SK-N-MC (cell line): ENCODE measurements around the gene GDA.

Source experiments
- DNase-seq: peaks from one replicate; pipeline ENCODE4 v3.0.0-alpha.2; 2011; ENCODE audit warnings: low read depth, low spot score
- H3K27ac ChIP-seq: fragments of 200-600 bp; sonication (generic); 2 replicates; pipeline ENCODE4 v1.5.1; 2016; ENCODE audit warnings: mixed run types
- H3K36me3 ChIP-seq: fragments of 200-600 bp; sonication (generic); 2 replicates; pipeline ENCODE4 v1.6.1; 2017; ENCODE audit warnings: antibody characterized with exemption, low read length, mixed read lengths; ENCODE audit not compliant: insufficient read depth
- H3K4me3 ChIP-seq: fragments of 200-600 bp; sonication (generic); 2 replicates; pipeline ENCODE4 v1.5.1; 2016
- H3K9ac ChIP-seq: fragments of 200-600 bp; sonication (generic); 2 replicates; pipeline ENCODE4 v1.8.0; 2017; ENCODE audit warnings: mixed run types, mixed read lengths; ENCODE audit not compliant: insufficient read length
- H3K9me3 ChIP-seq: fragments of 200-600 bp; sonication (generic); 2 replicates; pipeline ENCODE4 v1.6.1; 2017; ENCODE audit warnings: low read depth, mild to moderate bottlenecking, antibody characterized with exemption, low read length, moderate library complexity, mixed read lengths
- EZH2 ChIP-seq: fragments of 200-600 bp; sonication (generic); IDR thresholded peaks from one replicate; pipeline ENCODE4 v1.6.1; 2017; ENCODE audit warnings: antibody characterized with exemption
- FOXP2 ChIP-seq: optimal IDR thresholded peaks from 2 replicates; pipeline ENCODE3; 2011; ENCODE audit warnings: mild to moderate bottlenecking, moderate library complexity; ENCODE audit not compliant: insufficient read depth; ENCODE audit errors: extremely low read length, control extremely low read depth
- POLR2AphosphoS5 ChIP-seq: IDR thresholded peaks from 2 replicates; pipeline ENCODE4 v1.6.1; 2012; ENCODE audit warnings: mild to moderate bottlenecking, low read depth, low read length, borderline replicate concordance

Gene GDA

DNA sequence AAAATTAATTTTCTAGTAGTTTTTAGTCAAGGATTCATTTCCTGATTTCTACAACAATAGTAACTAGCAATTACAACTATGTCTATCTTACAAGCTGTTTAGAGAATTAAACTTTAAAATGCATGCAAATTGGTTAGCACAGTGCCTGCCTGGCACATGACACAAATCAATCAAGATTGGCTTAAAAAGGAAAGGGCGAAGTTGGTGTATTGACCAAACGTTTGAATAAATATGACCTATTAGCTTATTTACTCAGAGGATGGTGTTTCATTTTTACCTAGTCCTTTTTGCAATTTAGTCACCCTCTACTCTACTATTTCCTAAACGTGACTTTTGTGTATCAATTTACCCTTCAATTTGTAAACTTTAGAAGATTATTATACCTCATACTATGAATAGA is 83.5 kb downstream of the GDA start:
- DNase-seq: no peak
- Histone ChIP-seq H3K9me3 (no peaks in the 10 kb centered on the region), H3K4me3 (no peak overlapping the region), H3K27ac (no peak overlapping the region), H3K9ac (no peak overlapping the region), H3K36me3 (no peaks in the 10 kb centered on the region)
- no peak for TF ChIP-seq POLR2AphosphoS5
- no peak for TF ChIP-seq FOXP2
- no peak for TF ChIP-seq EZH2

DNA sequence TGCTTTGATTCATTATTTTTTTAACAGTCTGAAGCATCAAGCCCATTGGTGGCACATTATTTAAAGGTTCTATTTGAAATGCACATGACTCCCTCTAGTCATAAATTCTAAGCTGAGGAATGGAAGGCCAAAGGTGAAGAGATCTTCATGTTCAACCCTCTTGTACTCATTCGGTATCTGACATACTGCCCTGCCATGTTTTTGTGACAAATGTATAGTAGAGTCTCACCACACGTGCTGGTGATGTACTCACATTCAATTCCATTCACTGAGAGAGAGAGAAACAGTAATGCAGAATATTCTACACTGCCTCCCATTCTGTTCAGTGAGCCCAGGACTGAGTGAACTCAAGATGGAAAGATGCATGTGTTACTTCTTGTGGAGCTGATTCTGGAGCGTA is 98.3 kb downstream of the GDA start:
- DNase-seq: no peak
- TF ChIP-seq EZH2 (no peak), POLR2AphosphoS5 (no peak), FOXP2 (no peak)
- Histone ChIP-seq H3K9ac (no peak overlapping the region), H3K27ac (no peak overlapping the region), H3K36me3 (no peaks in the 10 kb centered on the region), H3K4me3 (no peak overlapping the region), H3K9me3 (no peaks in the 10 kb centered on the region)

DNA sequence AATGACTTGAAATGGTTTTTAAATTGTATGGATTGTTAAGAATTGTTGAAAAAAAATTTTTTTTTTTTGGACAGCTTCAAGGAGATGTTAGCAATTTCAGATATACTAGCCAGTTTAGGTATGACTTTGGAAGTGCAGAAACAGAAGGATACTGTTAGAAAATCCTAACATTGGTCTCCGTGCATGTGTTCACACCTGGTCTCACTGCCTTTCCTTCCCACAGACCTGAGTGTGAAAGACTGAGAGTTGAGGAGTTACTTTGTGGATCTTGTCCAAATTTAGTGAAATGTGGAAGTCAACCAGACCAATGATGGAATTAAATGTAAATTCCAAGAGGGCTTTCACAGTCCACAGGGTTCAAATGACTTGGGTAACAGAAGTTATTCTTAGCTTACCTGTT is 102.3 kb downstream of the GDA start:
- DNase-seq: no peak
- TF ChIP-seq EZH2: no peak
- TF ChIP-seq POLR2AphosphoS5: no peak
- TF ChIP-seq FOXP2: no peak
- no peaks in the 10 kb centered on the region for H3K36me3 ChIP-seq
- no peak overlapping the region for H3K27ac ChIP-seq
- no peak overlapping the region for H3K9ac ChIP-seq
- no peak overlapping the region for H3K4me3 ChIP-seq
- H3K9me3 ChIP-seq: no peaks in the 10 kb centered on the region

DNA sequence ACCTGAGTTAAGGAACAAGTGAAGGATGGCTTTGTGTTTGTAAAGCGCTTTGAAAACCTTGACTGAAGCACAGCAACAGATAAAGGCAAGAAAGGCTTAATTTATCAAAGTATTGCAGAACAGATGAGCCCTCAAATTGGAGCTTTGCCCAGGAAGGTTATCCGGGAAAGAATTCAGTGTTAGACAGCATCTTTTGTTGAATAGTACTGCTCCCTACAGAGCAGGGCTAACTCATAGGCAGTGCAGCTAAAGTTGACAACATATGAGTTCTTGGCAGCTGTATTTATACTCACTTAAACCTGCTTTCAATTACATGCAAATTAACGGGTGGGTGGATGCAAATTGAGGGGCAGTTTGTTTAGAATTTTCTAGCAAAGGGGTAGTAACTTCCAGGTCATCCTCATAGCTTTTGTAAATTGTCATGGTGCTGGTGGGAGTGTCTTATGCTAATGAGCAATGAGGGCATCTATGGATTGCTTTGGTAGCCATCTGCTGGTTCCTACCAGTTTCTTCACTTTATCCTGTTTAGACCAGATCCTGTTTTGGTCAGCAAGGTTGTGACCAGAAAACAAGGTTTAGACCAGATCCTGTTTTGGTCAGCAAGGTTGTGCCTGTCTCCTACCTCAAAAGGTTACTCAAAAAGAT is 105.8 kb downstream of the GDA start:
- H3K4me3 ChIP-seq: no peak overlapping the region
- no peak overlapping the region for H3K27ac ChIP-seq
- no peak overlapping the region for H3K9ac ChIP-seq
- TF ChIP-seq POLR2AphosphoS5 (no peak), FOXP2 (no peak), EZH2 (no peak)
- no peak for DNase-seq
- H3K9me3 ChIP-seq: no peaks in the 10 kb centered on the region
- H3K36me3 ChIP-seq: no peaks in the 10 kb centered on the region

DNA sequence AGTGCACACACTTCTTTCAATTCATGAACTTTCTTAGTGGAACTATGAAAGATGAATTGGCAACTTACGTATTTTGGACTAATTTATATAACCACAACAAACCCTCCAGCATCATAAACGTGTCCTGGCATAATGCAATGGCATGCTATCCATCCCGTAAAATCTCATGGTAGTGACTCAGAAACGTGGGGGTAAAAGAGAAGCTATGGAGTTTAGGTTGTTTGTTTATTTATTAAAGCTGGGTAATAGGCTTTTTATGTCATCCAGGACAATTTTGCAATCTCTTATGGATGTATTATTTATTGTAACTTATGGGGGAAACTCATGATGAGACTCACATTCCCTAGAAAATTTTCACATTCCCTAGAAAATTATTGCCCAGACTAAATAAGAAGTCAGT is 106.3 kb downstream of the GDA start:
- no peak overlapping the region for H3K4me3 ChIP-seq
- no peaks in the 10 kb centered on the region for H3K36me3 ChIP-seq
- DNase-seq: no peak
- H3K9ac ChIP-seq: no peak overlapping the region
- TF ChIP-seq EZH2 (no peak), FOXP2 (no peak), POLR2AphosphoS5 (no peak)
- no peak overlapping the region for H3K27ac ChIP-seq
- no peaks in the 10 kb centered on the region for H3K9me3 ChIP-seq

DNA sequence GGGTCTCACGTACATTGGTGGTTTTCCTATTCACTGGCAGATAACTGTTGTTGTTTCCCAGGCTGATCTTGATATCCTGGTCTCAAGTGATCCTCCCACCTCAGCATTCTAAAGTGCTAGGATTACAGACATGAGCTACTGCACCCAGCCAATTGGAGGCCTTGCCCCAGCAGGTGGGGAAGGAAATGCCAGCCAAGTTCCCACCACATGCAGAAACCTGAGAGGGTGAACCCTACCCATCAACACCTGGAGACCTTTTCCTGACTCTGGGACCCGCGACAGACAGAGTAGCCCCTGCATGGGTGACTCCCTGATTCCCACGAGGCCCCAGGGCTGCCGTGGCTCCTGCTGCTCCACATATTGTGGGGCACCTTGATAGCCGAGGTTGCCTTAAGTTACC is 107.7 kb downstream of the GDA start:
- Histone ChIP-seq H3K27ac (no peak overlapping the region), H3K4me3 (no peak overlapping the region), H3K36me3 (no peaks in the 10 kb centered on the region), H3K9ac (no peak overlapping the region), H3K9me3 (no peaks in the 10 kb centered on the region)
- DNase-seq: no peak
- TF ChIP-seq EZH2 (no peak), POLR2AphosphoS5 (no peak), FOXP2 (no peak)

DNA sequence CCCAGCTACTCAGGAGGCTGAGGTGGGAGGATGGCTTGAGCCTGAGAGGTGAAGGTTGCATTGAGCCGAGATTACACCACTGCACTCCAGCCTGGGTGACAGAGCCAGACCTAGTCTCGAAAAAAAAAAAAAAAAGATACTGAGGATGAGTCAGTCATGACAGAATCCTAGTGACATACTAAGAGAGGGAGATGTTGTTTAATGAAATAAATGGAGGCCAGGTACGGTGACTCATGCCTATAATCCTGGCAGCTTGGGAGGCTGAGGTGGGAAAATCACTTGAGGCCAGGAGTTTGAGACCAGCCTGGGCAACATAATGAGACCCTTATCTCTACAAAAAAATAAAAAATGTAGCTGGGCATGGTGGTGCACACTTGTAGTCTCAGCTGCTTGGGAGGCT is 108.6 kb downstream of the GDA start:
- Histone ChIP-seq H3K9ac (no peak overlapping the region), H3K36me3 (no peaks in the 10 kb centered on the region), H3K9me3 (no peaks in the 10 kb centered on the region), H3K4me3 (no peak overlapping the region), H3K27ac (no peak overlapping the region)
- TF ChIP-seq EZH2 (no peak), FOXP2 (no peak), POLR2AphosphoS5 (no peak)
- no peak for DNase-seq

DNA sequence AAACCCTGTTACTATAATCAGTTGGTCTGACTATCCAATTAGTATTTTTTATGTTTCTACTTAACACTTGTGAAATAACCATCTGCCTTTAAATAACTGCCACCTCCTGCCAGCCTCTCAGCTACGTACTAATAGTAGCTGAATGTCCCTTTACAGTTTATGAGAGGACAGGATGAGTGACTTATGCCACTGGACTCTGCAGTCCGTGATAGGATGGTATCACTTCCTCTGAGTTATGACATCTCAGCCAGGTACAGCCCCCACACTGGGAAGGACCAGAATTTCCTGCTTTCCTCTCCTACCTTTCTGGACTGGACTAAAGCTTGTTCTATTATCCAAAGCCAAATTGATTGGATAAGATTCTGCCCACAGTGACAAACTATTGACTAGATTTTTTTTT is 112.8 kb downstream of the GDA start:
- no peaks in the 10 kb centered on the region for H3K36me3 ChIP-seq
- no peak overlapping the region for H3K4me3 ChIP-seq
- H3K9ac ChIP-seq: no peak overlapping the region
- H3K9me3 ChIP-seq: no peaks in the 10 kb centered on the region
- H3K27ac ChIP-seq: no peak overlapping the region
- no peak for DNase-seq
- TF ChIP-seq FOXP2: no peak
- TF ChIP-seq EZH2: no peak
- no peak for TF ChIP-seq POLR2AphosphoS5

DNA sequence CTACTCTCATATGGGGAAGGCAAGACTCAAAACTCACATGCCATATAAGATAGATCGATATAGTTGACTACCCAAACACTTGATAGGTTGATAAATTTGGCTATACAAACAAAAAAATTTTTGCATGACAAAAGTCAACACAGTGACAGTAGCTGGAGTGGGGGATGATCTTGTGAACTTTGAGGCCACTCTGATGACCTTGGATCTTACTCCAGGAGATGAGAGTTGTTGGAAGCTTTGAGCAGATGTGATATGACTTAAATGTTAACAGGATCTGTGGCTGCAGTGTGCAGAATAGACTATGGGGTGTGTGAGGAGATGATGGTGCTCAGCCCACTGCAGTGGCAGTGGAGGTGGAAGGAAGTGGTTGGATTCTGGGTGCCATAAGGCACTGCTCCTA is 114.3 kb downstream of the GDA start:
- H3K27ac ChIP-seq: no peak overlapping the region
- no peak overlapping the region for H3K9ac ChIP-seq
- no peaks in the 10 kb centered on the region for H3K36me3 ChIP-seq
- H3K9me3 ChIP-seq: no peaks in the 10 kb centered on the region
- TF ChIP-seq EZH2 (no peak), POLR2AphosphoS5 (no peak), FOXP2 (no peak)
- DNase-seq: no peak
- H3K4me3 ChIP-seq: no peak overlapping the region
